Panc1 (cell line): ENCODE measurements around the gene ANG. TPM values are rescaled to one million over a fixed set of nuclear protein-coding genes. Genes with fewer than 3 reads are reported as not detected.

Experiments
- ATAC-seq: fragments of 200-7000 bp; cut with Tn5 transposase; 2 replicates; pipeline ENCODE4 v1.9.1; 2020; ENCODE audit warnings: mild to moderate bottlenecking, moderate library complexity
- BruUV-seq: library from RNA; stranded (reverse); fragments of 400-500 nt; replicated peaks from 2 replicates; lab custom pipeline; 2021; lab: Mats Ljungman, UMichigan
- CTCF ChIA-PET: fragments of 300-600 bp; sonication (Branson Sonifier 250); formaldehyde crosslinking; loops from one replicate; lab custom pipeline; 2022; ENCODE audit warnings: antibody characterized with exemption; lab: Charles Lee
- POLR2A ChIA-PET: fragments of 300-600 bp; sonication (Branson Sonifier 250); formaldehyde crosslinking; loops from one replicate; lab custom pipeline; 2022; ENCODE audit warnings: antibody characterized with exemption; lab: Charles Lee
- DNase-seq: peaks from one replicate; pipeline ENCODE4 v3.0.0-alpha.2; 2010; ENCODE audit warnings: low read depth, low spot score
- H3K27ac ChIP-seq: 2 replicates; pipeline ENCODE4 v1.5.1; 2011; ENCODE audit warnings: mild to moderate bottlenecking, low read length, inconsistent platforms
- H3K27me3 ChIP-seq: fragments of 200-500 bp; sonication (Bioruptor generic); 2 replicates; pipeline ENCODE4 v1.6.0; 2014; ENCODE audit warnings: low read length, inconsistent platforms; ENCODE audit not compliant: control insufficient read depth, insufficient read depth
- H3K36me3 ChIP-seq: fragments of 200-500 bp; sonication (Bioruptor generic); 2 replicates; pipeline ENCODE4 v1.5.1; 2014; ENCODE audit warnings: inconsistent platforms, mild to moderate bottlenecking, low read length, moderate library complexity; ENCODE audit not compliant: control insufficient read depth, insufficient read depth
- H3K4me1 ChIP-seq: 2 replicates; pipeline ENCODE4 v1.5.1; 2011; ENCODE audit warnings: inconsistent platforms, mild to moderate bottlenecking, low read length, moderate library complexity; ENCODE audit not compliant: control insufficient read depth, insufficient read depth
- H3K4me3 ChIP-seq, 2 experiments: 2 replicates each; pipeline ENCODE4 v1.5.1; 2011 to 2012; ENCODE audit warnings: low read depth in 2 of 2, low read length in 2 of 2, mild to moderate bottlenecking in 2 of 2, inconsistent platforms in 1 of 2, moderate library complexity in 1 of 2
- H3K9me3 ChIP-seq: fragments of 200-500 bp; sonication (Bioruptor generic); 2 replicates; pipeline ENCODE4 v1.5.1; 2014; ENCODE audit warnings: low read depth, mild to moderate bottlenecking, inconsistent platforms, low read length, moderate library complexity; ENCODE audit not compliant: control insufficient read depth, insufficient read depth
- POLR2AphosphoS5 ChIP-seq: IDR thresholded peaks from 2 replicates; pipeline ENCODE4 v1.6.1; 2012; ENCODE audit warnings: mild to moderate bottlenecking, low read depth, low read length, moderate library complexity
- SIN3A ChIP-seq: IDR thresholded peaks from 2 replicates; pipeline ENCODE4 v1.6.1; 2012; ENCODE audit warnings: low read depth, mild to moderate bottlenecking, low read length, moderate library complexity, borderline replicate concordance; ENCODE audit not compliant: insufficient read depth
- TCF7L2 ChIP-seq: IDR thresholded peaks from 2 replicates; pipeline ENCODE4 v1.6.1; 2011; ENCODE audit warnings: mild to moderate bottlenecking, low read depth, low read length, inconsistent platforms
- in situ Hi-C: cut with HindIII; loops from 2 replicates; pipeline ENCODE4 v1.10.0; 2016; ENCODE audit warnings: low sequenced_read_pairs, low pct_unique_long_range_greater_than_20kb
- intact Hi-C: fragments of 100-400 bp; cut with micrococcal nuclease; formaldehyde crosslinking; loops from one replicate; pipeline ENCODE4 v1.10.0; 2022; ENCODE audit not compliant: unreplicated experiment
- total RNA-seq: library from RNA; stranded (reverse); gene quantifications from one replicate; pipeline ENCODE4 v1.2.1, GENCODE V29; 2021; ENCODE audit not compliant: unreplicated experiment
- TF ChIP-seq, protein P1 (sequence below), 2 experiments: IDR thresholded peaks; 2 replicates each; pipeline ENCODE4 v1.6.1; 2011 to 2012; ENCODE audit warnings: low read depth in 2 of 2, control low read depth in 1 of 2, low read length in 1 of 2, mild to moderate bottlenecking in 1 of 2, moderate library complexity in 1 of 2; ENCODE audit not compliant: insufficient read depth in 1 of 2
- TF ChIP-seq, protein P2 (sequence below): fragments of 450-650 bp; IDR thresholded peaks from 2 replicates; pipeline ENCODE4 v1.5.1; 2017; ENCODE audit warnings: mild to moderate bottlenecking

The ANG gene
- total RNA-seq, 1 experiment from 2014 or later = 1.9 TPM

DNA sequence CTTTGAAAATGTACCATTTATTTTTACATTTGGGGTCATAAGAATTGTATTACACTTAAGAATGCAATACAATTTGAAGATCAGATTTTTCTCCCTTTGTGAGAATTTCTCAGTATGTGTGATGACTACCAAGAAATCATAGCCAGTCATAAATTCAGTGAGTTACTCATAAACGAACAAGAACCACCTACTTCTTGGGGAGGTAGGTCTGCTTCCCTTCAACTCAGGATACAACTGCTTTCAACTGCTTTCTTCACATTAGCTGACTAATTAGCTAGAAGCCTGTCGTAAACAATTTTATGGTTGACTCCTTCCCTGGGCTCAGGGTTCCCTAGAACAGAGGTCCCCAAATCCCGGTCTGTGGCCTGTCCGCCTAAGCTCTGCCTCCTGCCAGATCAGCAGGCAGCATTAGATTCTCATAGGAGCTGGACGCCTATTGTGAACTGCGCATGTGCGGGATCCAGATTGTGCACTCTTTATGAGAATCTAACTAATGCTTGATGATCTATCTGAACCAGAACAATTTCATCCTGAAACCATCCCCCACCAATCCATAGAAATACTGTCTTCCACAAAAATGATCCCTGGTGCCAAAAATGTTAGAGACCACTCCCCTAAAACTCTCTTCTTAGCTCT lies 3.7 kb downstream of the ANG start:
- Histone ChIP-seq H3K27me3 (no peaks in the 10 kb centered on the region), H3K27ac (no peak overlapping the region), H3K9me3 (no peaks in the 10 kb centered on the region), H3K4me1 (peaks cover 3% of the 10 kb centered on the region; the same call in 1 of the 2 replicates), H3K4me3 (no peak overlapping the region), H3K36me3 (no peaks in the 10 kb centered on the region)
- no TSS peak for BruUV-seq
- in situ Hi-C loops (no loop called here), intact Hi-C loops (loop anchor here (5.0 kb wide), 1 partner anchor 35 kb away; no protein-coding TSS in a partner anchor)
- ATAC-seq = no peak
- ChIA-PET POLR2A (no interaction called here), CTCF (no interaction called here)
- TF ChIP-seq, protein P1, sequence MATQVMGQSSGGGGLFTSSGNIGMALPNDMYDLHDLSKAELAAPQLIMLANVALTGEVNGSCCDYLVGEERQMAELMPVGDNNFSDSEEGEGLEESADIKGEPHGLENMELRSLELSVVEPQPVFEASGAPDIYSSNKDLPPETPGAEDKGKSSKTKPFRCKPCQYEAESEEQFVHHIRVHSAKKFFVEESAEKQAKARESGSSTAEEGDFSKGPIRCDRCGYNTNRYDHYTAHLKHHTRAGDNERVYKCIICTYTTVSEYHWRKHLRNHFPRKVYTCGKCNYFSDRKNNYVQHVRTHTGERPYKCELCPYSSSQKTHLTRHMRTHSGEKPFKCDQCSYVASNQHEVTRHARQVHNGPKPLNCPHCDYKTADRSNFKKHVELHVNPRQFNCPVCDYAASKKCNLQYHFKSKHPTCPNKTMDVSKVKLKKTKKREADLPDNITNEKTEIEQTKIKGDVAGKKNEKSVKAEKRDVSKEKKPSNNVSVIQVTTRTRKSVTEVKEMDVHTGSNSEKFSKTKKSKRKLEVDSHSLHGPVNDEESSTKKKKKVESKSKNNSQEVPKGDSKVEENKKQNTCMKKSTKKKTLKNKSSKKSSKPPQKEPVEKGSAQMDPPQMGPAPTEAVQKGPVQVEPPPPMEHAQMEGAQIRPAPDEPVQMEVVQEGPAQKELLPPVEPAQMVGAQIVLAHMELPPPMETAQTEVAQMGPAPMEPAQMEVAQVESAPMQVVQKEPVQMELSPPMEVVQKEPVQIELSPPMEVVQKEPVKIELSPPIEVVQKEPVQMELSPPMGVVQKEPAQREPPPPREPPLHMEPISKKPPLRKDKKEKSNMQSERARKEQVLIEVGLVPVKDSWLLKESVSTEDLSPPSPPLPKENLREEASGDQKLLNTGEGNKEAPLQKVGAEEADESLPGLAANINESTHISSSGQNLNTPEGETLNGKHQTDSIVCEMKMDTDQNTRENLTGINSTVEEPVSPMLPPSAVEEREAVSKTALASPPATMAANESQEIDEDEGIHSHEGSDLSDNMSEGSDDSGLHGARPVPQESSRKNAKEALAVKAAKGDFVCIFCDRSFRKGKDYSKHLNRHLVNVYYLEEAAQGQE (IDR thresholded peaks at IDR 0.05; ENCODE audit: insufficient read depth in 1 of 2, low read depth in 2 of 2, low read length in 1 of 2) = no peak
- TF ChIP-seq, protein P2, sequence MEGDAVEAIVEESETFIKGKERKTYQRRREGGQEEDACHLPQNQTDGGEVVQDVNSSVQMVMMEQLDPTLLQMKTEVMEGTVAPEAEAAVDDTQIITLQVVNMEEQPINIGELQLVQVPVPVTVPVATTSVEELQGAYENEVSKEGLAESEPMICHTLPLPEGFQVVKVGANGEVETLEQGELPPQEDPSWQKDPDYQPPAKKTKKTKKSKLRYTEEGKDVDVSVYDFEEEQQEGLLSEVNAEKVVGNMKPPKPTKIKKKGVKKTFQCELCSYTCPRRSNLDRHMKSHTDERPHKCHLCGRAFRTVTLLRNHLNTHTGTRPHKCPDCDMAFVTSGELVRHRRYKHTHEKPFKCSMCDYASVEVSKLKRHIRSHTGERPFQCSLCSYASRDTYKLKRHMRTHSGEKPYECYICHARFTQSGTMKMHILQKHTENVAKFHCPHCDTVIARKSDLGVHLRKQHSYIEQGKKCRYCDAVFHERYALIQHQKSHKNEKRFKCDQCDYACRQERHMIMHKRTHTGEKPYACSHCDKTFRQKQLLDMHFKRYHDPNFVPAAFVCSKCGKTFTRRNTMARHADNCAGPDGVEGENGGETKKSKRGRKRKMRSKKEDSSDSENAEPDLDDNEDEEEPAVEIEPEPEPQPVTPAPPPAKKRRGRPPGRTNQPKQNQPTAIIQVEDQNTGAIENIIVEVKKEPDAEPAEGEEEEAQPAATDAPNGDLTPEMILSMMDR = no peak
- TF ChIP-seq POLR2AphosphoS5 = no peak
- no peak for TF ChIP-seq SIN3A
- no peak for TF ChIP-seq TCF7L2
- DNase-seq = no peak

DNA sequence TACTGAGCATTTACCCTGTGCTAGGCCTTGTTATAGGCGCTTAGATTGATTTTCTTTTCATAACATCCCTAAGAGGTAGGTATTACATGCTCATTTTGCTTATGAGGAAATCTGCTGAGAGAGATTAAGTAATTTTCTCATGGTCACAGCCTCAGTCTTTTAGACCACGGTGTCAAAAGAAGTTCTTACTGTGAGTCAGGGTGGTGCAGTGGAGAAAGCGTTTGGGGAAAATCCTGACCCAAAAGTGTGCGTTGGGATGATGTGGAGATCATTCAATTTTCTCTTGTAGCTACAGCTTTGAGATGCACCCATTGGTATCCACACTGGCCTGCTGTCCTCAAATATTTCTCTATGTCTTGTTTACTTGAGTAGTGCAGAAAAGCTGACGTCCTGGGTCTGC lies 8.2 kb downstream of the ANG start:
- H3K4me1 ChIP-seq = no peaks in the 10 kb centered on the region; the same call in 1 of the 2 replicates
- intact Hi-C loops (loop anchor here (2.0 to 5.0 kb wide), 2 partner anchors 158 to 276 kb away; no protein-coding TSS in a partner anchor), in situ Hi-C loops (no loop called here)
- BruUV-seq = no TSS peak
- CTCF ChIA-PET = interaction anchor here (1.0 to 1.7 kb wide), 2 partner anchors 159 to 275 kb away, joined by 5 to 6 read pairs; no protein-coding TSS in a partner anchor
- no peaks in the 10 kb centered on the region for H3K27me3 ChIP-seq
- H3K9me3 ChIP-seq = no peaks in the 10 kb centered on the region
- H3K27ac ChIP-seq = no peak overlapping the region
- no peak overlapping the region for H3K4me3 ChIP-seq
- DNase-seq (no peak), ATAC-seq (no peak)
- TF ChIP-seq, protein P1 (IDR thresholded peaks at IDR 0.05; ENCODE audit: insufficient read depth in 1 of 2, low read depth in 2 of 2, low read length in 1 of 2) = no peak
- TF ChIP-seq SIN3A = no peak
- TF ChIP-seq, protein P2 = no peak
- TF ChIP-seq POLR2AphosphoS5 = no peak
- TF ChIP-seq TCF7L2 = no peak
- H3K36me3 ChIP-seq = no peaks in the 10 kb centered on the region
- POLR2A ChIA-PET = no interaction called here
